Kidney (tissue), 14 donors: ENCODE results near the gene DOCK10. TPM values are rescaled to one million over a fixed set of nuclear protein-coding genes. Genes with fewer than 3 reads are reported as not detected.

Source experiments
- DNase-seq, 5 donors: peaks; one replicate each; pipeline ENCODE4 v3.0.0-alpha.2; 2013 to 2020
- FAIRE-seq: peaks from 2 replicates; lab custom pipeline; 2012; peaks lifted over from hg19 to GRCh38; lab: Jason Lieb, UNC
- H3K27ac ChIP-seq, 2 donors: one replicate each; pipeline ENCODE4 v1.7.0; 2013; ENCODE audit warnings: low read depth in 2 of 2, low read length in 2 of 2, inconsistent platforms in 1 of 2
- H3K27me3 ChIP-seq: one replicate; pipeline ENCODE4 v1.7.1; 2013; ENCODE audit warnings: low read length, inconsistent platforms; ENCODE audit not compliant: control insufficient read depth, insufficient read depth
- H3K36me3 ChIP-seq, 3 donors: one replicate each; pipeline versions ENCODE4 v1.7.0 to v1.7.1; 2013; ENCODE audit warnings: low read length in 3 of 3, control low read depth in 1 of 3, inconsistent platforms in 1 of 3; ENCODE audit not compliant: insufficient read depth in 3 of 3, control insufficient read depth in 2 of 3
- H3K4me1 ChIP-seq, 3 donors: one replicate each; pipeline versions ENCODE4 v1.7.0 to v1.7.1; 2013; ENCODE audit warnings: low read length in 3 of 3, inconsistent platforms in 1 of 3, low read depth in 1 of 3; ENCODE audit not compliant: control insufficient read depth in 2 of 3, insufficient read depth in 2 of 3
- H3K4me3 ChIP-seq, 3 donors: one replicate each; pipeline versions ENCODE4 v1.7.0 to v1.8.1; 2013; ENCODE audit warnings: low read length in 3 of 3, control low read depth in 1 of 3, inconsistent platforms in 1 of 3
- H3K9ac ChIP-seq, 3 donors: one replicate each; pipeline versions ENCODE4 v1.7.0 to v1.7.1; 2013; ENCODE audit warnings: low read length in 3 of 3, control low read depth in 1 of 3, inconsistent platforms in 1 of 3
- H3K9me3 ChIP-seq, 3 donors: one replicate each; pipeline versions ENCODE4 v1.7.0 to v1.7.1; 2013; ENCODE audit warnings: low read length in 3 of 3, control low read depth in 1 of 3, inconsistent platforms in 1 of 3; ENCODE audit not compliant: control insufficient read depth in 2 of 3, insufficient read depth in 1 of 3
- intact Hi-C: fragments of 100-400 bp; cut with DNase I; formaldehyde crosslinking; loops from one replicate; pipeline ENCODE4 v1.11.1; 2022
- polyA plus RNA-seq: library from polyadenylated mRNA; stranded (reverse); fragments of 350-450 nt; fragmentation: Illumina TruSeq; extraction: RNeasy Lipid Tissue Mini Kit (QIAGEN cat#74804); gene quantifications from one replicate; pipeline ENCODE4 v1.2.3, GENCODE V29; 2014; ENCODE audit warnings: low read depth, low replicate concordance; ENCODE audit not compliant: insufficient read depth
- total RNA-seq: library from RNA; stranded (reverse); fragmentation: NEBNext Ultra II Directional; extraction: Animal tissue kit (Norgen Biotek cat#: 25700); gene quantifications from one replicate; pipeline ENCODE4 v1.2.1, GENCODE V29; 2021
- TF ChIP-seq, protein P1 (sequence below): IDR thresholded peaks from 3 replicates; pipeline ENCODE4 v1.5.1; 2012; ENCODE audit warnings: mild to moderate bottlenecking, moderate library complexity, borderline replicate concordance; ENCODE audit not compliant: insufficient read depth; ENCODE audit errors: extremely low read depth
- donor health status: control.
- donor health status: control.
- donor health status: control.
- donor health status: control.
- donor health status: control.
- donor health status: DM: yes; HTN: yes; CAD: no.
- donor health status: Normal renal cell carcinoma (clear cell type).

The DOCK10 gene
- total and polyA plus RNA-seq, 2 donors from 2014 or later: 2.1 to 33.8 TPM

GRCh38 chr2:224803930-224804329 lies 238.3 kb downstream of the DOCK10 start:
- Histone ChIP-seq H3K36me3 (no peaks in the 10 kb centered on the region), H3K27me3 (no peaks in the 10 kb centered on the region), H3K27ac (no peak overlapping the region), H3K9me3 (no peaks in the 10 kb centered on the region), H3K4me1 (no peaks in the 10 kb centered on the region), H3K4me3 (no peak overlapping the region), H3K9ac (no peak overlapping the region)
- no peak for DNase-seq
- TF ChIP-seq, protein P1, sequence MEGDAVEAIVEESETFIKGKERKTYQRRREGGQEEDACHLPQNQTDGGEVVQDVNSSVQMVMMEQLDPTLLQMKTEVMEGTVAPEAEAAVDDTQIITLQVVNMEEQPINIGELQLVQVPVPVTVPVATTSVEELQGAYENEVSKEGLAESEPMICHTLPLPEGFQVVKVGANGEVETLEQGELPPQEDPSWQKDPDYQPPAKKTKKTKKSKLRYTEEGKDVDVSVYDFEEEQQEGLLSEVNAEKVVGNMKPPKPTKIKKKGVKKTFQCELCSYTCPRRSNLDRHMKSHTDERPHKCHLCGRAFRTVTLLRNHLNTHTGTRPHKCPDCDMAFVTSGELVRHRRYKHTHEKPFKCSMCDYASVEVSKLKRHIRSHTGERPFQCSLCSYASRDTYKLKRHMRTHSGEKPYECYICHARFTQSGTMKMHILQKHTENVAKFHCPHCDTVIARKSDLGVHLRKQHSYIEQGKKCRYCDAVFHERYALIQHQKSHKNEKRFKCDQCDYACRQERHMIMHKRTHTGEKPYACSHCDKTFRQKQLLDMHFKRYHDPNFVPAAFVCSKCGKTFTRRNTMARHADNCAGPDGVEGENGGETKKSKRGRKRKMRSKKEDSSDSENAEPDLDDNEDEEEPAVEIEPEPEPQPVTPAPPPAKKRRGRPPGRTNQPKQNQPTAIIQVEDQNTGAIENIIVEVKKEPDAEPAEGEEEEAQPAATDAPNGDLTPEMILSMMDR: no peak
- FAIRE-seq: no peak
- intact Hi-C loops: no loop called here

DNA sequence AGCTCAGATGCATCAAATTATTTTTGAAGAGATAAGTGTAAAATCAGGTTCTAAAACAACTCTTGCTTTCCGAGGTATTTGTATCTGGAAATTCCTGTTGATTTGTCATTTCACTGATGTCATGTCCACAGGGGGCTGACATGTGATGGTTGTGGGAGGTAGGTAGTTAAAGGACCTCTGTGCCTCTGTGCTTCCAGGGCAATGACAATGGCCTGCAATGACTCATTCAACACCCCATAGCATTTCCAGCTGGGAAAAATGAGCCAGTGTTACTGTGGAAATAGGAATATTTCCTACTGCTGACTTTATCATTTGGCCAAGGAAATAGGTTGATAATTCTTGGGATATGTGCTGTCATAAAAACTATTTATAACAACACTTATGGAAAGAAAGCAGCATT lies 239.9 kb downstream of the DOCK10 start:
- no peak for FAIRE-seq
- H3K9ac ChIP-seq: no peak overlapping the region
- H3K36me3 ChIP-seq: no peaks in the 10 kb centered on the region

GRCh38 chr2:224801360-224801759 lies 240.9 kb downstream of the DOCK10 start:
- TF ChIP-seq, protein P1: no peak
- Histone ChIP-seq H3K9me3 (no peaks in the 10 kb centered on the region), H3K4me3 (no peak overlapping the region), H3K9ac (no peak overlapping the region), H3K36me3 (no peaks in the 10 kb centered on the region), H3K27me3 (no peaks in the 10 kb centered on the region), H3K4me1 (no peaks in the 10 kb centered on the region), H3K27ac (no peak overlapping the region)
- DNase-seq (peak in 1 of 5 donors; percentile 9), FAIRE-seq (no peak)
- intact Hi-C loops: no loop called here

More for the DNA sequence above, 239.9 kb downstream of the DOCK10 start:
- Histone ChIP-seq H3K9me3 (no peaks in the 10 kb centered on the region), H3K4me3 (no peak overlapping the region), H3K27me3 (no peaks in the 10 kb centered on the region), H3K27ac (no peak overlapping the region), H3K4me1 (no peaks in the 10 kb centered on the region)
- TF ChIP-seq, protein P1: no peak
- DNase-seq: no peak
- intact Hi-C loops: no loop called here

- Histone ChIP-seq H3K4me3 (no peak overlapping the region), H3K27ac (no peak overlapping the region), H3K36me3 (no peaks in the 10 kb centered on the region), H3K9ac (no peak overlapping the region), H3K4me1 (no peaks in the 10 kb centered on the region), H3K27me3 (no peaks in the 10 kb centered on the region), H3K9me3 (no peaks in the 10 kb centered on the region)
- TF ChIP-seq, protein P1: no peak
- intact Hi-C loops: no loop called here
- FAIRE-seq (no peak), DNase-seq (no peak)
Observed at GRCh38 chr2:224799691-224800090, 242.6 kb downstream of the DOCK10 start.
